ENCODE measurements around the gene MAJIN.
"Not testable (repeated sequence)": the region's sequence is repeated elsewhere in the genome, so short reads cannot be mapped to it uniquely, and the experiment has no call there.

Gene MAJIN

GRCh38 chr11:64971421-64972233, at the start of gene MAJIN:
TSS of gene MAJIN (minus strand) at chr11:64972108. CDS start at chr11:64959405, 12,703 bp downstream.
- peak; percentile 67 to 71 for DNase-seq

GRCh38 chr11:65021509-65021908, 49.6 kb upstream of the MAJIN start:
- no peak for DNase-seq

GRCh38 chr11:65021003-65021402, 49.1 kb upstream of the MAJIN start:
- no peak for DNase-seq

- DNase-seq: no peak
These were observed 47.9 kb upstream of the MAJIN start for GRCh38 chr11:65019824-65020223.

- no peak for DNase-seq
These were observed 46.0 kb upstream of the MAJIN start for GRCh38 chr11:65017937-65018336.

- DNase-seq: no peak
These were observed 44.8 kb upstream of the MAJIN start for GRCh38 chr11:65016705-65017104.

GRCh38 chr11:65014726-65015227, 42.9 kb upstream of the MAJIN start:
- no peak for DNase-seq

- peak; percentile 65 to 87 for DNase-seq
These were observed 42.2 kb upstream of the MAJIN start, which contains the start of gene ARL2 for GRCh38 chr11:65013888-65014725. TSS of gene ARL2 (plus strand) at chr11:65014160. CDS start at chr11:65014208, 48 bp downstream.

GRCh38 chr11:65013130-65013887, 41.4 kb upstream of the MAJIN start:
- peak; percentile 67 to 83 for DNase-seq

GRCh38 chr11:65008873-65009272, 37.0 kb upstream of the MAJIN start:
- DNase-seq: no peak

- no peak for DNase-seq
These were observed 36.1 kb upstream of the MAJIN start for GRCh38 chr11:65008016-65008415.

- not testable (repeated sequence) for DNase-seq
These were observed 32.1 kb upstream of the MAJIN start for GRCh38 chr11:65003968-65004367.

GRCh38 chr11:65003282-65003681, 31.4 kb upstream of the MAJIN start:
- no peak for DNase-seq

- no peak for DNase-seq
These were observed 30.8 kb upstream of the MAJIN start for GRCh38 chr11:65002706-65003105.

GRCh38 chr11:64999478-64999877, 27.6 kb upstream of the MAJIN start:
- no peak for DNase-seq

- no peak for DNase-seq
These were observed 27.0 kb upstream of the MAJIN start for GRCh38 chr11:64998690-64999431.

GRCh38 chr11:64998141-64998540, 26.2 kb upstream of the MAJIN start:
- DNase-seq: peak in 1 of 2 experiments; percentile 16

GRCh38 chr11:64996710-64997380, 24.9 kb upstream of the MAJIN start, which contains the start of gene BATF2:
TSS of gene BATF2 (minus strand) at chr11:64996971. CDS start at chr11:64996914, 57 bp downstream.
- DNase-seq: peak; percentile 40 to 80

- DNase-seq: no peak
These were observed 24.4 kb upstream of the MAJIN start for GRCh38 chr11:64996327-64996709.

- DNase-seq: no peak
These were observed 22.4 kb upstream of the MAJIN start for GRCh38 chr11:64994318-64994717.

GRCh38 chr11:64990222-64990923, 18.5 kb upstream of the MAJIN start:
- DNase-seq: no peak

All from SW 1271 (cell line).